GM19351 (cell line): ENCODE measurements around the gene AP3B2.
"Not testable (repeated sequence)": the region's sequence is repeated elsewhere in the genome, so short reads cannot be mapped to it uniquely, and the experiment has no call there.

ENCODE experiments used
- ATAC-seq: cut with Tn5 transposase; IDR thresholded peaks from one replicate; pipeline ENCODE4 v1.9.1; 2021; ENCODE audit warnings: mild to moderate bottlenecking, moderate library complexity; ENCODE audit not compliant: unreplicated experiment

AP3B2 gene, protein sequence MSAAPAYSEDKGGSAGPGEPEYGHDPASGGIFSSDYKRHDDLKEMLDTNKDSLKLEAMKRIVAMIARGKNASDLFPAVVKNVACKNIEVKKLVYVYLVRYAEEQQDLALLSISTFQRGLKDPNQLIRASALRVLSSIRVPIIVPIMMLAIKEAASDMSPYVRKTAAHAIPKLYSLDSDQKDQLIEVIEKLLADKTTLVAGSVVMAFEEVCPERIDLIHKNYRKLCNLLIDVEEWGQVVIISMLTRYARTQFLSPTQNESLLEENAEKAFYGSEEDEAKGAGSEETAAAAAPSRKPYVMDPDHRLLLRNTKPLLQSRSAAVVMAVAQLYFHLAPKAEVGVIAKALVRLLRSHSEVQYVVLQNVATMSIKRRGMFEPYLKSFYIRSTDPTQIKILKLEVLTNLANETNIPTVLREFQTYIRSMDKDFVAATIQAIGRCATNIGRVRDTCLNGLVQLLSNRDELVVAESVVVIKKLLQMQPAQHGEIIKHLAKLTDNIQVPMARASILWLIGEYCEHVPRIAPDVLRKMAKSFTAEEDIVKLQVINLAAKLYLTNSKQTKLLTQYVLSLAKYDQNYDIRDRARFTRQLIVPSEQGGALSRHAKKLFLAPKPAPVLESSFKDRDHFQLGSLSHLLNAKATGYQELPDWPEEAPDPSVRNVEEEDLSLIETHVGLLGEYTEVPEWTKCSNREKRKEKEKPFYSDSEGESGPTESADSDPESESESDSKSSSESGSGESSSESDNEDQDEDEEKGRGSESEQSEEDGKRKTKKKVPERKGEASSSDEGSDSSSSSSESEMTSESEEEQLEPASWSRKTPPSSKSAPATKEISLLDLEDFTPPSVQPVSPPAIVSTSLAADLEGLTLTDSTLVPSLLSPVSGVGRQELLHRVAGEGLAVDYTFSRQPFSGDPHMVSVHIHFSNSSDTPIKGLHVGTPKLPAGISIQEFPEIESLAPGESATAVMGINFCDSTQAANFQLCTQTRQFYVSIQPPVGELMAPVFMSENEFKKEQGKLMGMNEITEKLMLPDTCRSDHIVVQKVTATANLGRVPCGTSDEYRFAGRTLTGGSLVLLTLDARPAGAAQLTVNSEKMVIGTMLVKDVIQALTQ

DNA sequence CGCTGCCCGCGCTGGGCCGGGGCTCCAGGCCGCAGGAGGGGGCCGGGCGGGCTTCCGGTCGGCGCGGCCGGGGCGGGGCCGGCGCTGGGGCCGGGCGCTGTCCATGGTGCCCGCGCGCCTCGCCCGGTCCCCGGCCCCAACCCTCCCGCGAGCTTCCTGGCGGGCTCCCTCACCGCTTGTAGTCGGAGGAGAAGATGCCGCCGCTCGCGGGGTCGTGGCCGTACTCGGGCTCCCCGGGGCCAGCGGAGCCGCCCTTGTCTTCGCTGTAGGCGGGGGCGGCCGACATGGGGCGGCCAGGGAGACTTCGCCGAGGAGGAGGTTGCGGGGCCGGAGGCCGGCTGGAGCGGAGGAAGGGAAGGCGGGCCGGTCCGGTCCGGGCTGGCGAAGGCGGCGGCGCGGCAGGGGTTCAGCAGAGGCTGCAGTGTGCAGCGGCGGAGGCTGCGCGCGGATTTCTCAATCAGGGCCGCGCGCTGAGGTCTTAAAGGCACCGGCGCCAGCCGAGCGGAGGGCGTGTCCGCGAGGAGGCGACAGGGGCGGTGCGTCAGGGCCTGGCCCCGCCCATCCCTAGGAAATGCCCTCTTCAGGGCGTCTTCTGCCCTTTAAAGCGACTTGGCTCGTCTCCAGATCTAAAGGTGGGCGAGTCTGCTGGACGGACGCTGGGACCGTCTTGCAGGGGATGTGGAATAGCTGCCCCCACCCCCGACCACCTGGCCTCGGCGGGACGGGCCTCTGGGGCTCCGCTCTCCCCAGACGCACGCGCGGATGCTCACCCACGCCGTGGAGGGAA, at the start of gene AP3B2:
AP3B2 (minus strand) TSS at position 455 of the 787 bp plus-strand sequence; CDS start at position 286, 169 bp downstream.
- ATAC-seq = peak; percentile 96

DNA sequence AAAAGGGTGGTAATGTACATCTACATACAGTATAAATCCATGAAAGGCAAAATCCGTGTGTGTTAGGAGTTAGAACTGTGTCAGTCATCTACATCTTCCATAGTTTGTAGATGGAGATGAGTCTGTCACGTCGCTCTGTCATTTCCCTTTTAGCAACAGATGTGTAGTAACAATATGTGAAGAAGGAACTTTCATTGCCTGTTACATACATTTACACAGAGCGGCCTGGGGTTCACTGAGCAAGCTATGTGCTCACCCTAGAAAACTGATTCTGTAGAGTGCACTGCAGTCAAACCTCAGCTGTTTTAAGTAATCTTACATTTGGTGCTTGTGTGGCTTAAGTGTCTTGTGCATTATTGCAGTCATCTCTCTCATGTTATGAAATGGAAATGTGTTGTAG, 41.6 kb upstream of the AP3B2 start:
- ATAC-seq = no peak

DNA sequence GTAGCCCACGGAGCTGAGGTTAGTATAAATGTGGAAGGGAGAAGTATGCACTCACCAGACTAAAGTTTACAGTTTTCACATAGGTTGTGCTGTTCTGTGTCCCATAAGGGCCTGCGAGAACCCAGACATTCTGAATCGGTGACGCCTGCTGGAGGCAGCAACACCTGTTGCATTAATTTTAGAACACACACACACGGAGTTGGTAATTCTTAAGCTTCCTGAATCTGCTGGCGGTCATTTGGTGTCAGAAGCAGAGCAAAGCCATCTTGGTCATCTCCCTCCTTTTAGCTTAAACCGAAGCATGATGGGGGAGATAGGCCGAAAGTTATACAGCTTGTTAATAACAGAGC, 41.1 kb upstream of the AP3B2 start:
- ATAC-seq = peak; percentile 45

DNA sequence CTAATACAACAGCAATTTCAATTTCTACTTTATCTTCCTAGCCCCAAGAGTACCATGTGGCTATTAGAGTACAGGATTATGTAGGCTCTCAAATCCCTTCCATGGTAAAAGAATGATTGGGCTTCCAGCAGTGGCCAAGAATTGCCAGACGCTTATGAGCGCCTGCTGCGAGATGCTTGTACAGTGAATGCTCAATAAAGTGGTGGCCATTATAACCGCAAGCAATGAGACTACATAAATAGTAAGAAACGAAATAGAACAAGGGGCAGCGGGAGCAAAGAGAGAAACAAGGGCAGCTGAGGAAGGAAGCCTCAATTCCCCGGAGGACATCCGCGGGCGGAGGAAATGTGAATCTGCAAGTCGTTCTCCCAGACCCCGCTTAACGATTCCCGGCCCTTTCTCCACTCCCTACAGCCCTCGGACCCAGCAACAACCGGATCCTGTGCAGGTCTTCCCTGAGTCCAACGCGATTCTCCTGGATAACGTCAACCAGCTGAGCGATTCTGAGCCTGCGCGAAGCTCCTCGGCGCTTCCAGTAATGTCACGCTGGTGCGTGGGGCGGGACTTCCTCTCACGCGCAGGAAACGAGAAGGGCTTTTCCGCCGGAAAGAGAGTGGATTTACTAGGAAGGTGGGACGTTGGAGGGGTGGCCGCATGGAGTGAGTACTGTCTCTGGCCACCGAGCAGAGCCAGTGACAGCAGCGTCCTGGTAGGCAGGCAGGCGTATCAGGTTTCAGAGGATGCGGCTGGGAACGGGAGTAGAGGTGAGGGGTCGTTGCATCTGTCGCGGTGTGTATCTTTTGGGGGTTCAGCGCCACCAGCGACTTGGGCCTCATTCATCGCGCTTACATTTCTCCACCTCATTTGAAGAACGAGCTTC, 40.5 kb upstream of the AP3B2 start:
- peak; percentile 86 for ATAC-seq

DNA sequence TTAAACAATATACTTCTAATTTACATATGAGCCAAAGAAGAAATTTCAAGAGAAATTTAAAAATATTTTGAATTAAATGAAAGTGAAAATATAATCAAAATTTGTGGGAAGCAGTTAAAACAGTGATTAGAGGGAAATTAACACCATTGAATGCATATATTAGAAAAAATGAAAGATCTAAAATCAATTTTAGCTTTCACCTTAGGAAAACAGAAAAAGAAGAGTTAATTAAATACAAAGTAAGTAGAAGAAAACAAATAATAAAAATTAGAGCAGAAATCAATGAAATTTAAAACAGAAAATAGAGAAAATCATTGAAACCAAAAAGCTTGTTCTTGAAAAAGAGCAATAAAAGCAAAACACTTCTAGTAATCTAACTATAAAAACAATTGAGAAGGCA, 38.6 kb upstream of the AP3B2 start:
- ATAC-seq = no peak

DNA sequence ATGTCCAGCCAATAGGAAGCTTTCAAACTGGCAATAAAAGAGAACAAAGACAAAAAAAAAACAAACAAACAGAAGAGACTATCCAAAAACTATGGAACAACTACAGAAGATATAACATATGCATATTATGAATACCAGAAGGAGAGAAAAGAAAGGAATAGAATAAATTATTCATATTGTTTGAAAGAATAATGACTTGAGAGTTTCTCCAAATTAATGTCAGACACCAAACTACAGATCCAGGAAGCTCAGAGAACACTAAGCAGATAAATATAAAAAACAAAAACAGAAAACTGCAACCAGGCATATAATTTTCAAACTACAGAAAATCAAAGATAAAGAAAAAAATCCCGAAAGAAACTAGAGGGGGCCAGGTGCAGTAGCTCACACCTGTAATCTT, 34.1 kb upstream of the AP3B2 start:
- no peak for ATAC-seq

DNA sequence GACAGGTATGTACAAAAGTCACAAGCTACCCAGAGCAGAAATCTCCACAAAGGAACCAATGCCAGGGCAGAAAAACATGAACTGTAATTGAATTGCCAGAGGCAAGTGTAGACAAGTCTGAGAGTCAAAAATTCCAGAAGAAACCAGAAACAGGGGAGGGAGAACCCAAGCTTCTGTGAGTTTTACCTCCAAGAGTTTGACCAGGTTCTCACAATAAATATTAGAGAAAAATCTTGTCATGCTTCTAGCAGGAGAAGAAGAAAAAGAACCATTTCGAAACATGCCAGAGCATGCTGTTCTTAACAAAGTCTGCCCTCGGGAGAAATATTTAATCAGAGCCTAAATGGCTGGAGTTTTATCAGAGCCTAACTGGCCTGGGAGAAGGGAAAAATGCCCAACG, 32.5 kb upstream of the AP3B2 start:
- no peak for ATAC-seq

DNA sequence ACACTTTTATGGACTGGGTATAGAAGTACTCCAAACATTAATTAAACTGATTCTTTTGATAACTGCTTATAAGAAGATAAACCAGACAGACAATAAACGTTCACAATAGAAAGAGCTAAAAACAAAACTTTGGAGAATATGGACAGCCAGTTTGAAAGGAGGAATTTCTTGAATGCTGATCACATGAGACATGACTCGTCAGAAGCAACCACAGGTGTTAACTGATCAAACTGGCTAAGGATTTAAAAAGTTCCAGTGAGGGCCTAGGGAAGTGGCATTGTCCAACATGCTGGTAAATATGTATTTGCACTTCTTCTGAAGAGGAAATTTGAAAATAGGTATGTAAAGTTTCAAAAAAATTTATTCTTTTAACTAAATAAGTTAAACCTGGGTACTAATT, 29.4 kb upstream of the AP3B2 start:
- ATAC-seq = no peak

DNA sequence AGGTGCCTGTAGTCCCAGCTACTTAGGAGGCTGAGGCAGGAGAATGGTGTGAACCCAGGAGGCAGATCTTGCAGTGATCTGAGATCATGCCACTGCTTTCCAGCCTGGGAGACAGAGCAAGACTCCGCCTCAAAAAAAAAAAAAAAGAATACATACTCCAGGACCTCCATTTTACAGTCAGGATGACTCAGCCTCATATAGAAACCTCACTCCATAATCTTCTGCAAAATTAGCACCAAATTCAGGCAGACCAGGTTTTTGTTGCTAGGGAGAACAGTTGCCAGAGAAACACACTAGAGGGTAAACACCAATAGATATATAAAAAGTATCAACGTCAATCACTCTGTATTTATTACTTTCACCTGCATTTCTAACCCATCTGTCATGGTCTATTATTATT, 28.3 kb upstream of the AP3B2 start:
- ATAC-seq = no peak

DNA sequence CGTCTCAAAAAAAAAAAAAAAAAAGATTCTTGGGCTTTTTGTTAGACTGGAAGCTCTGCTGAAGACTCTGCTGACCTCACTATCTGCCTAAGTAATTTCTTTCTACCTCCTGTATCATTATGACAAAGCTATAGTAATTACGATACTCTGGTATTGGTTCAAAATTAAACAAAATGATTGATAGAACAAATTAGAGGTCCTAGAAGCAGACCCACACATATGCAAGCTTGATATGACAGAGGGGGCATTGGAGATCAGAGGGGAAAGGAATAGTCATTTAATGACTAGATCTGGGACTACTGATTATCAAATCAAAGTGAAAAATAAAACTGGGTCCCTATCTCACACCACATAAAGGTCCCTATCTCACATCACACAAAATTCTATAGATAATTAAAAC, 21.9 kb upstream of the AP3B2 start:
- ATAC-seq = no peak

DNA sequence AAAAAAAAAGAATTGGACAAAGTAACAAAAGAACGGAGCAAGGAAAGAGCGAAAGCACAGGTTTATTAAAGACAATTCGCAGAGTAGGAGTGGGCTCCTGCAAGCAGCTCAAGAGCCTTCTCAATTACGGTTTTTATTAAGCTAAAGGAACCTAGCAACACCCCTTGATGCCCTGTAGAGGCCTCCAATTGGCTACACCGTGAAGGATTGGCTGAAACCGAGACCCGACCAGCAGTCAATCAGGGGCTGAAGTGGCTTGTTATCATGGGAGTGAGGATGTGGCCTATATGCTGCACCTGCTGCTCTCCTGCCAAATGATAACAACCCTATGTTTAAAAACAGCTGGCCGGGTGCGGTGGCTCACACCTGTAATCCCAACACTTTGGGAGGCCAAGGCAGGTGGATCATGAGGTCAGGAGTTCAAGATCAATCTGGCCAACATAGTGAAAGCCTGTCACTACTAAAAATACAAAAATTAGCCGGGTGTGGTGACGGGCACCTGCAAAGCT, 20.4 kb upstream of the AP3B2 start:
- no peak for ATAC-seq

DNA sequence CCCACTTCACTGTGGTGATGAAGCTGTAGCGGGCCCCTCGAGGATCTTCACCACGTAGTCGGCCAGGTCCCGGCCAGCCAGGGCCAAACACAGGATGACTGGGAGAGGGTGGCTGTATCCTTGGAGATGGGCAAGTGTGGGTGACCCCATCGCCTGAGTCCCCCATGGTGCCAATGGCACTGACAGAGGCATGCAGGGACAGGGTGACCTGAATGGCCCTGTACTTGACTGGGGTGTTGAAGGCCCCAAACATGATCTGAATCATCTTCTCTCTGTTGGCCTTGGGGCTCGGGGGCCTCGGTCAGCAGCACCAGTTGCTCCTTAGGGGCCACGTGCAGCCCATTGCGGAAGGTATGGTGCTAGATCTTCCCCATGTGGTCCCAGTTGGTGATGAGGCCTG, 17.1 kb upstream of the AP3B2 start:
- no peak for ATAC-seq

DNA sequence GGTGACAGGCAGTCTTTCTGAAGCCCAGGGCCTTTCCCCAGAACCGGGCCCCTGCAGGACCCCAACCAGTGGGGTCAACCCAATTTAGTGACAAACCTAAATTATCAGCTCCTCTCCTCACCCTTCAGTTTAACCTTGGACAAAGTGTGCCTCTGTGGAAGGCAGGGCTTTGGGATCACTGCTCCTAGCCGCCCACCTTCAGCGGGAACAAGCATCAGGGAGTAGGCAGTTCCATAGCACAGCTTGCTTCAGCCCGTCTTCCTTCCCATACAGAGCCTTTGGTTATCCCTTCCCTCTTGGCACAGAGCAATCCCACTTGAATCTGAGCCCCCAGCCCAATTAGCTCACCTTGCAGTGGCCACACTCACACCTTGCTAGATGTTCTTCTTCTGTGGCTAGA, 5.3 kb upstream of the AP3B2 start:
- ATAC-seq = no peak

DNA sequence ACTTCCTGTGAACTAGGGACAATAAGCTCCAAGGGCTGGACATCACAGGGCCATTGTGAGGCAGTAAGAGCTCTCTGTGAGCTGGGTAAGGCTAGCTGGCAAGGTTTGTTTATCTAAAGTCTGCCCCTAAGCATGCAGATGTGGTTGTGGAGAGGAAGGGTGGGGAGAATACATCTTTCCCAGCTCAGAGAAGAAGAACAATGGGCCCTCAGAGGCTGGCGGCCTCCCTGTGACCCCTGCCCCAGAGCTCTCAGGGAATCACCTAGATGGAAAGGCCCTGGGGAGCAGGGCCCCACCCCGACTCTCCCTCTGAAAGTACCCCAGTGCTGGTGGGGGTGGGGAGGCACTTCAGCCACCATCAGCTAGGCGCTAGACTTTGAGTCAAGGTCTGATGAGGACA, 4.3 kb upstream of the AP3B2 start:
- ATAC-seq = no peak

DNA sequence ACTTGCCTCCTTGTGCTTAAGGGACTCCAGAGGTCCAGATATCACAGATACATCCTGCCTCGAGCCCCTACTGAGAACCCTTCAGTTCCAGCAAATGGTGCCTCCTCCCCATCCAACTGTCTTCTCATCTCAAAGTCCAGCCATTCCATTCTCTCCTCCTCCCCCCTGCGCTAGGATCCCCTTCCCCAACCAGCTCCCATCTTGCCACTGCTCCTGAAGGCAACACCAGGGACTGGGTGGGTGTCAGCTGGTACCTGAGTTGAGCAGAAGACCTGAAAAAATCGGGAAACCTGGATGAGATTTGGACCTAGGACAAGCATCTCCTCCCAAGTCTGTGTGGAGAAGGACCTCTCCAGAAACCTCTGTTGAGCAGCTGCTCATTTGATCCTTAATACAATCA, 2.4 kb upstream of the AP3B2 start:
- no peak for ATAC-seq

DNA sequence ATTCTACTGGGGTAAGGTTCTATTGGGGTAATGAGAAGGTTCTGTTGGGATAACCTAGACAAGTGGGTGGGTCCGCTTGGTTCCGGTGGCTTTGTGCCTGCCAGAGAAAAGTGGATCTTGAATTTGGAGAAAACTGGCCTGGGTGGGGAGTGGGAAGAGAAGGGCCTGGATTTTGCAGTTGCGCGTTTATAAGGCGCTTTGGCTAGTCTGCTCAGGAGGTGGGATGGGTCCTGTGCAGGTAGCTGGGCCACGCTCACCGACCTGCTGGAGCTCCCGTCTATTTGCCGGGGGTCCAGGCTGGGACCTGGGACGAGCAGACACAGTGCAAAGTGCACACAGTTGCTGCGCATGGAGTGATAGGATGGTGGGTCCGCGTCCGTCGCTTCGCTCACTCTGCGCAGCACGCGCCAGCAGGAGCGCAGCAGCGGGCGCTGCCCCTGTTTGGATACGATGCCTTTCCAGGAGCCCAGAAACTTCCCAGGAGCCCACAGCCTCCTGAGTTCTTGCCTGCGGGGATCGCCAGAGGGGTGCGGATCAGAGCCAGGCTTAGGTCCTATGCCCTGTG, 1.3 kb upstream of the AP3B2 start:
- no peak for ATAC-seq

DNA sequence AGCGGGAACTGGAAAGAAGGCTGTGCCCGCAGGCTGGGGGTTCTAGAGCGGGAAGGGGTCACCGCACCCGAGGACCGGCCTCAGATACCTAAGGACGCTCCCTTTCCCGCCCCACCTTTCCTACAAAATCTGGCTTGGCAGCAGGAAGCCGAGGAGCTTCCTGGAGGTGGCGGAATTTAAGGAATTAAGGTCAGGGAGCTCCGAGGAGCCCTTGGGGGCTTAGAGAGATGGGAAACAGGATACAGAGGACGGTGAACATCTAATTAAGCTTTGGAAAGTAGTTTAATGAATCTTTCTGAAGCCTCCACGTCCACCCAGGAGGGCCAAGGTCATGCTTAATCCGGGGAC, 507 bp upstream of the AP3B2 start:
- ATAC-seq = no peak

DNA sequence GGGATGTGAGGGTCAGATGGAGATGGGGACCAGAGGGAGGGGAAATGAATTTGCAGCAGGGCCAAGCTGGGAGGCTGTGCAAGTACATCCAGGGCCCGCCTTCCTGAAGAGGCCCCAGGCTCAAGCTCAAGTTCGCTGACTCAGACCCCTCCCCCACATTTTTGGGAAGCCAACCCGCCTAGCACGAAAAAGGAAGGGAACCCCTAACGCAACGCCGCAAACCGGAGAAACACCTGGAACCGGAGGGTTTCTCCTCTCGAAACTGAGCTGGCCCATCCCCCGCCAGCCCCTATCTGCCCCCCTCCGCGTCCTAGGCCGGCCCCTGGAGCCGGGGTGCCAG, 624 bp downstream of the AP3B2 start:
- no peak for ATAC-seq

DNA sequence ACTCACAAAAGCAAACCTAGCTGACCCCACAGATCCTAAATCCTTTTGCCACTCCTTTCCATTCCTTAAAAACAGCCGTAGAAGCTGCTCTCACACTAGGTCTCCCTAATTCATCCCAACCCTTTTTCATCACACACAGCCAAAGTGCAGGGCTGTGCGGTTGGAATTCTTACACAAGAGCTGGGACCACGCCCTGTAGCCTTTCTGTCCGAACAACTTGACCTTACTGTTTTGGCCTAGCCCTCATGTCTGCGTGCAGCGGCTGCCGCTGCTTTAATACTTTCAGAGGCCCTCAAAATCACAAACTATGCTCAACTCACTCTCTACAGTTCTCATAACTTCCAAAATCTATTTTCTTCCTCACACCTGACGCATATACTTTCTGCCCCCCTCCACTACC, 3.8 kb downstream of the AP3B2 start:
- ATAC-seq = not testable (repeated sequence)

DNA sequence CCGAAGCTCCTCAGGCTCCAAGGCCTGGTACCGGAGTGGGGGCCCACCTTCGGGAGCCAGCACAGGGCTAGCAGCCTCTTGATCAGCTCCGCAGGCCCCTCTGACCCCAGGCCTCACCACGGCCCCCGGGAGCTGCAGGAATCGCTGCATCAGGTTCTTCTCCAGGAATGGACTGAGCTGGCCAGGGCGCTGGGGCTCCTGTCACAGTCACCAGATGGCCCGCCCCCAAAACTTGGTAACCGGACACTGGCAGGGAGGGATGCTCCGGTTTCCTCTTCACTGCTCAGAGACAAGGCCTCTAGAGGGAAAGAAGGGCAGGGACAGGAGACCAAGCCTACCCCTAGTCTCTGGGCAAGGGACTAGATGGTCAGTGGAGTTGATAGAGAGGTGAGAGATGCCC, 9.9 kb downstream of the AP3B2 start:
- ATAC-seq = no peak
